ENCODE results near the gene ATP5ME.

Gene ATP5ME

DNA sequence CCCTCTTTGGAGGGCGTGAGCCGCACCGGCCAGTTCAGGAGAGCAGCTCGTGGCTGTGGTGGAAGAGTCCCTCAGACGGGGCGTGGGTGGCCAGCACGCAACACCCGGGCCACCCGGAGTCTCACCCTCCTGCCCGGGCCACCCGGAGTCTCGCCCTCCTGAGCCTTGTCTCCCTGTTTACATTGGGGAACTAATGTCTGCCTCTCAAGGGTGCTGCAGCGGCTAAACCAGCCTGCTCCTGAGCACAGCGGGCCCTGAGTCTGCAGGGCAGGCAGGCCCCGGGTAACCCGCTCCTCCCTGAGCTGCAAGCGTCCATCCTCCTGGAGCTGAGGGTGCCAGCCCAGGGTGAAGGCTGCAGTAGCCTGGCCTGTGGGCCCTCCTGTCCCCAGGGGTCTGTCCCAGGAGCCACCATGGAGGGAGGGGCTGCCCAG, 45.8 kb downstream of the ATP5ME start:
- H3K9ac ChIP-seq (ENCODE audit: low read depth, low read length): no peak overlapping the region
- H3K4me3 ChIP-seq (ENCODE audit: low read length): no peak overlapping the region
- H3K27me3 ChIP-seq (ENCODE audit: insufficient read depth, low read length): no peaks in the 10 kb centered on the region
- H3K27ac ChIP-seq (ENCODE audit: low read depth, low read length): no peak overlapping the region
- peaks cover 9% of the 10 kb centered on the region for H3K4me1 ChIP-seq (ENCODE audit: insufficient read depth, low read length)
- H3K9me3 ChIP-seq (ENCODE audit: insufficient read depth, low read depth, low read length): no peaks in the 10 kb centered on the region
- H3K36me3 ChIP-seq (ENCODE audit: insufficient read depth, low read length): no peaks in the 10 kb centered on the region
- 92% methylated on average over 17 of the region's 17 CpGs for WGBS

DNA sequence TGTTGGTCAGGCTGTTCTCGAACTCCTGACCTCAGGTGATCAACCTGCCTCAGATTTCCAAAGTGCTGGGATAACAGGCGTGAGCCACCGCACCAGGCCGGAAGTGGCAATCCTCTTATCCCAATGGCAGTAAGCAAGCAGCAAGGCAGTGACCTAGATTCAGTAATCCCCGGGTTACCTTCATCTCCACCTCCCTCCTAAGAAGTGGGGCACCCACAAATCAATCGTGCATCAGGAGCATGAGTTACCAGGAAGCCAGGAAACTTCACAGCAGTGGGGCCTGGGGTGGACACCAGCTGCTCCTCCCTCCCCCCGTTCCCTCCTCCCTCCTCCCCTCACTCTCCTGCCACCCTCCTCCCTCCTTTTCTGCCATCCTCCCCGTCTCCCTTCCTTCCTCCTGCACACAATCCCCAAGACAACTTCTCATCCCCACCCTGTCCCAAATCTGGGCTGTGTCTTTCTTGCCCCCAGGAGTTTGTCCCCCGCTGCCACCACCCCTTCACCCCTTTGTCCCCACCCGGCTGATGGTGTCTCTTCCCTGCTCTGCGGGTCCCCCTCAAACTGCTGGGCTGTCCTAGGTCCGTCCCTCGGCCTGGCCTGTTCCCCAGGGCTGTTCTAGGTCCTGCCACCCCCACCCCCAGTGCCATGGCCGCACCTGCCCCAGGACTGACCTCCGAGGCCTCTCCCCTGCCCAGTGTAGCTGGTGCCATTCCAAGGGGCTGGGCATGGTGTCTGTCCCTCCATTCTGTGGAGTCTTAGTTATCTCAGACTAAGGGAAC, 46.5 kb downstream of the ATP5ME start:
- Histone ChIP-seq H3K27me3 (ENCODE audit: insufficient read depth, low read length) (no peaks in the 10 kb centered on the region), H3K4me1 (ENCODE audit: insufficient read depth, low read length) (peaks cover 9% of the 10 kb centered on the region), H3K9me3 (ENCODE audit: insufficient read depth, low read depth, low read length) (no peaks in the 10 kb centered on the region), H3K9ac (ENCODE audit: low read depth, low read length) (no peak overlapping the region), H3K27ac (ENCODE audit: low read depth, low read length) (no peak overlapping the region), H3K4me3 (ENCODE audit: low read length) (no peak overlapping the region), H3K36me3 (ENCODE audit: insufficient read depth, low read length) (no peaks in the 10 kb centered on the region)
- 87% methylated on average over 14 of the region's 15 CpGs for WGBS

GRCh38 chr4:626201-627091, 47.6 kb downstream of the ATP5ME start:
- no peaks in the 10 kb centered on the region for H3K36me3 ChIP-seq (ENCODE audit: insufficient read depth, low read length)
- no peaks in the 10 kb centered on the region for H3K27me3 ChIP-seq (ENCODE audit: insufficient read depth, low read length)
- 88% methylated on average over 20 of the region's 20 CpGs for WGBS
- no peaks in the 10 kb centered on the region for H3K9me3 ChIP-seq (ENCODE audit: insufficient read depth, low read depth, low read length)
- no peak overlapping the region for H3K27ac ChIP-seq (ENCODE audit: low read depth, low read length)
- no peak overlapping the region for H3K4me3 ChIP-seq (ENCODE audit: low read length)
- H3K4me1 ChIP-seq (ENCODE audit: insufficient read depth, low read length): peaks cover 9% of the 10 kb centered on the region
- no peak overlapping the region for H3K9ac ChIP-seq (ENCODE audit: low read depth, low read length)

DNA sequence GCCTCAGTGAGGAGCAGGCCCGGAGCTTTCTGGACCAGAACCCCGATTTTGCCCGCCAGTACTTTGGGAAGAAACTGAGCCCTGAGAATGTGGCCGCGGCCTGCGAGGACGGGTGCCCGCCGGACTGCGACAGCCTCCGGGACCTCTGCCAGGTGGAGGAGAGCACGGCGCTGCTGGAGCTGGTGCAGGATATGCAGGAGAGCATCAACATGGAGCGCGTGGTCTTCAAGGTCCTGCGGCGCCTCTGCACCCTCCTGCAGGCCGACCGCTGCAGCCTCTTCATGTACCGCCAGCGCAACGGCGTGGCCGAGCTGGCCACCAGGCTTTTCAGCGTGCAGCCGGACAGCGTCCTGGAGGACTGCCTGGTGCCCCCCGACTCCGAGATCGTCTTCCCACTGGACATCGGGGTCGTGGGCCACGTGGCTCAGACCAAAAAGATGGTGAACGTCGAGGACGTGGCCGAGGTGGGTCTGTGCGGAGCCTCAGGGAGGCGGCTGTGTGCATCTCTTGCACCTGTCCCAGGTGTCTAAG, 48.4 kb downstream of the ATP5ME start:
- Histone ChIP-seq H3K9ac (ENCODE audit: low read depth, low read length) (no peak overlapping the region), H3K4me1 (ENCODE audit: insufficient read depth, low read length) (peaks cover 9% of the 10 kb centered on the region), H3K4me3 (ENCODE audit: low read length) (no peak overlapping the region), H3K27ac (ENCODE audit: low read depth, low read length) (no peak overlapping the region), H3K36me3 (ENCODE audit: insufficient read depth, low read length) (no peaks in the 10 kb centered on the region), H3K27me3 (ENCODE audit: insufficient read depth, low read length) (no peaks in the 10 kb centered on the region), H3K9me3 (ENCODE audit: insufficient read depth, low read depth, low read length) (no peaks in the 10 kb centered on the region)
- 93% methylated on average over 39 of the region's 39 CpGs for WGBS

DNA sequence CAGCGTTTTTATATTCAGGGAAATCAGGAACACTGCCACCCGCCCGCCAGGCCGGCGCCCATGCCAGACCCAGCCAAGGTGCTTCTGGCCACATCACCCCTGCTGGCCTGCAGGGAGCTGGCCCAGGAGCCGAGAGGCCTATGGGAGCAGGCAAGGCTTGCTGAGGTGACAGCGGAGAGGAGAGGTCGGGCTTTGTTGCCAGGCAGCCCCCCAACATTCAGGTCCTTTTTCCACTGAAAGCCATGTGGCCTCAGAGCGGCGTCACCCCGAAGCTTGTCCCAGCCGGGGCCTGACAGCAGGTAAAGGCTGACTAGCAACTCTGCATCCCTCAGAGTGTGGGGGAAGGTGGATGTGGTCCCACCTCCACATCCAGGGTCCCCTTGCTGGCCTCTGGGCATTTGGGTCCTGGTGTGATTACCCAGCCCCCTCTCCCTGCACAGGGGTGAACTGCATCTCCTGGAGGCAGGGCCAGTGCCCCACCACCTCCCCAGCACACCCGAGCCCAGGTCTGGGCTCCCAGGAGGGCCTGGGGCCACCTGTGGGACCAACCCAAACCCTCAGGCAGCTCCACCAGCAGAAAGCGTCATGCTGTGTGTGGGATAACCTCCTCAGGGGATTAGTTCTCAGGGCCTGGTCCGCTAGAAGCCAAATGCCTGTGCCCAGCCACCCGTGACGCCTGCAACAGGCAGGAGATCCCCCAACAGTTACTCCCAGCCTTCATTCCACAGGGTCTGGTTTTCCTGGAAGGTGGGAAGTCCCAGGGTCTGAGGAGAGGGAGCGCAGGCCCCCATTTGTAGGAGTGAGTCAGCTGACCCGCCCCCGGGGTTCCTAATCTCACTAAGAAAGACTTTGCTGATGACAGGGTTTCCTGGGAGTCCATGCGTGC, 49.1 kb downstream of the ATP5ME start, which contains the start of gene PDE6B:
TSS of gene PDE6B (plus strand) at position 869 of the 886 bp plus-strand sequence. CDS start 54 bp downstream, outside the sequence.
- H3K9ac ChIP-seq (ENCODE audit: low read depth, low read length): no peak within 1 kb of the TSS
- 80% methylated on average over 21 of the region's 21 CpGs for WGBS
- H3K27ac ChIP-seq (ENCODE audit: low read depth, low read length): no peak within 1 kb of the TSS
- H3K36me3 ChIP-seq (ENCODE audit: insufficient read depth, low read length): no peaks in the 10 kb centered on the region
- no peaks in the 10 kb centered on the region for H3K27me3 ChIP-seq (ENCODE audit: insufficient read depth, low read length)
- no peak within 1 kb of the TSS for H3K4me3 ChIP-seq (ENCODE audit: low read length)
- no peaks in the 10 kb centered on the region for H3K9me3 ChIP-seq (ENCODE audit: insufficient read depth, low read depth, low read length)
- peaks cover 9% of the 10 kb centered on the region for H3K4me1 ChIP-seq (ENCODE audit: insufficient read depth, low read length)

DNA sequence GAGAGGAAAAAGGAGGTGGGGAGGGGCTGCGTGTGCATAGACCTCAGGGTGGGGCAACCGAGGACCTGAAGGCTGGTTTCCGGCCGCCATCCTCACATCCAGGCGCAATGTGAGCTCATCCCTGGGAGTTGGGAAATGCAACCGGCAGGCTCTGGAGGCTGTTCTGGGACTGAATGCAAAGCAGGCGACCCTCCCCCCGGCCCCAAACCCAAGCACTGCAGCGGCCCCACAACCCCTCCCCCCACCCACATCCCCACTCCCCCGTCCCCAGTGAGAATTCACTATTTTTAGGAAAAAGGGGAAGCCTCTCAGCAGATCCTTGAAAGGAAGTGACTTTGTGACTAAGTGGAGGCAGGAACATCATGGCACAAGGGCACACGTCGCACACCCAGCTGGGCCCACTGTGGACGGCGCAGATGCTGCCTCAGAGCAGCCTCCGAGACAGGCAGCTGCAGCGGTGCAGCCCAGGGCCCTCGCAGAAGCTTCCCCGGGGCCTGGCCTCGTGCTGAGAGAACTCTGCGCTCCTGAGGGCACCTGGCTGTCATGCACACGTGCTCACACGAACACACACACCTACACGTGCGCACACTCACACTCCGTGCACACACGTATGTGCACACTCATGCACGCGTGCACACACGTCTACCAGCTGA, 50.0 kb downstream of the ATP5ME start:
- H3K4me1 ChIP-seq (ENCODE audit: insufficient read depth, low read length): peaks cover 9% of the 10 kb centered on the region
- H3K27me3 ChIP-seq (ENCODE audit: insufficient read depth, low read length): no peaks in the 10 kb centered on the region
- WGBS: 82% methylated on average over 26 of the region's 29 CpGs
- H3K9me3 ChIP-seq (ENCODE audit: insufficient read depth, low read depth, low read length): no peaks in the 10 kb centered on the region
- H3K27ac ChIP-seq (ENCODE audit: low read depth, low read length): no peak overlapping the region
- no peaks in the 10 kb centered on the region for H3K36me3 ChIP-seq (ENCODE audit: insufficient read depth, low read length)
- no peak overlapping the region for H3K9ac ChIP-seq (ENCODE audit: low read depth, low read length)
- H3K4me3 ChIP-seq (ENCODE audit: low read length): no peak overlapping the region

DNA sequence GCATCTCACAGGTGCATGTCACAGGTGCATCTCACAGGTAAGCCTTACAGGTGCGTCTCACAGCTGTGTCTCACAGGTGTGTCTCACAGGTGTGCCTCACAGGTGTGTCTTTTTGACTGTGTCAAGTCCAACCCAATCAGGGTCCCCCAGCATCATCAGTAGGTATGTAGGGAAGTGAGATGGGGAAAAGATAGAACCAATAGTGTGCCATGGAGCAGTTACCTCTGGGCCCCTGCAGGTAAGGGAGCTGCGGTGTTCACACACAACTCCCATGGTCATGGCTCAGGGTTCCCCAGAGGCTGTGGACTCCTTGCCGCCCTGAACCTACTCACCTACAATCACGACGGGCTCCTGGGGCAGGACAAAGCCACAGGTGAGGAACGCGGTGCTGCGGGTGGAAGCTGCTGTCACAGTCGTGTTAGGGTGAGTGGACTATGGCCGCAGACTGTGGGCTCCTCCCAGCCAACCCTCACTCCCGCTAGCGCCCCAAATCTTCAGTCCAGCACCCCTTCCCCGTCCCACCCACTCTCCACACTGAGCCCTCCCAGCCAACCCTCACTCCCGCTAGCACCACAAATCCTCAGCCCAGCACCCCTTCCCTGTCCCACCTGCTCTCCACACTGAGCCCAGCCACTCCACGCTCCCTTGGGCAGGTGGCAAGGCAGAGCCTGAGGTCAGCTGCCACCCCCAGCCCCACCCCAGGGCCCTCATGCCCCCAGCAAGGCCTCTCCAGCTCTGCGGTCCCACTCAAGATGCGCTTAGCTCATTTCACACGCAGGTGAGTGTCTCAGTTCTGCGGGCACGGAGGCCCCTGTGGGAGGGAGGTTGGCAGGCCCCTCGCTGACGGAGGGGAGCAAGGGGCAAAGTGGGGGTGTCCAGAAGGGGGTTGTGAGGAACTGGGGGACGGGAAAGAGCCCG, 50.8 kb downstream of the ATP5ME start:
- WGBS: 91% methylated on average over 24 of the region's 24 CpGs

More for the DNA sequence above, 50.8 kb downstream of the ATP5ME start:
- Histone ChIP-seq H3K27me3 (ENCODE audit: insufficient read depth, low read length) (no peaks in the 10 kb centered on the region), H3K9ac (ENCODE audit: low read depth, low read length) (no peak overlapping the region), H3K4me1 (ENCODE audit: insufficient read depth, low read length) (peaks cover 9% of the 10 kb centered on the region), H3K9me3 (ENCODE audit: insufficient read depth, low read depth, low read length) (no peaks in the 10 kb centered on the region), H3K27ac (ENCODE audit: low read depth, low read length) (no peak overlapping the region), H3K4me3 (ENCODE audit: low read length) (no peak overlapping the region), H3K36me3 (ENCODE audit: insufficient read depth, low read length) (no peaks in the 10 kb centered on the region)

Data from HUES64 (cell line).